Neural progenitor cell (in vitro differentiated cells): ENCODE results near the gene ANK3. TPM values are rescaled to one million over a fixed set of nuclear protein-coding genes. Genes with fewer than 3 reads are reported as not detected.

ENCODE experiments used
- DNase-seq: peaks from one replicate; pipeline ENCODE4 v3.0.0-alpha.2; 2016; ENCODE audit warnings: low spot score
- H2AFZ ChIP-seq: fragments of 200-600 bp; sonication (generic); replicated peaks from 2 replicates; pipeline ENCODE4 v1.6.1; 2016; ENCODE audit warnings: antibody characterized with exemption
- H3F3A ChIP-seq: fragments of 200-600 bp; sonication (generic); 2 replicates; pipeline ENCODE4 v1.6.1; 2016; ENCODE audit warnings: antibody characterized with exemption, low read depth
- H3K27ac ChIP-seq: fragments of 200-600 bp; sonication (generic); 2 replicates; pipeline ENCODE4 v1.5.1; 2016; ENCODE audit warnings: mild to moderate bottlenecking
- H3K27me3 ChIP-seq: fragments of 200-600 bp; sonication (generic); 2 replicates; pipeline ENCODE4 v1.6.1; 2016; ENCODE audit warnings: mild to moderate bottlenecking, moderate library complexity
- H3K36me3 ChIP-seq: fragments of 200-600 bp; sonication (generic); 2 replicates; pipeline ENCODE4 v1.5.1; 2016
- H3K4me1 ChIP-seq: fragments of 200-600 bp; sonication (generic); 2 replicates; pipeline ENCODE4 v1.6.1; 2016; ENCODE audit warnings: mixed run types
- H3K4me2 ChIP-seq: fragments of 200-600 bp; sonication (generic); 2 replicates; pipeline ENCODE4 v1.6.1; 2016
- H3K4me3 ChIP-seq: fragments of 200-600 bp; sonication (generic); 2 replicates; pipeline ENCODE4 v1.5.1; 2016
- H3K79me2 ChIP-seq: fragments of 200-600 bp; sonication (generic); 2 replicates; pipeline ENCODE4 v1.6.1; 2016; ENCODE audit warnings: low read depth
- H3K9ac ChIP-seq: fragments of 200-600 bp; sonication (generic); 2 replicates; pipeline ENCODE4 v1.6.1; 2016
- H3K9me3 ChIP-seq: fragments of 200-600 bp; sonication (generic); 2 replicates; pipeline ENCODE4 v1.5.1; 2016; ENCODE audit warnings: low read depth
- H4K20me1 ChIP-seq: fragments of 200-600 bp; sonication (generic); 2 replicates; pipeline ENCODE4 v1.6.1; 2016; ENCODE audit warnings: low read depth
- H3K27ac Mint-ChIP-seq: 3 replicates; pipeline ENCODE4 v1.8.0; 2021; ENCODE audit warnings: mixed read lengths
- H3K27me3 Mint-ChIP-seq: 2 replicates; pipeline ENCODE4 v1.8.0; 2022; ENCODE audit warnings: low read depth, mild to moderate bottlenecking, inconsistent platforms, moderate library complexity, mixed read lengths; ENCODE audit not compliant: insufficient read depth
- H3K36me3 Mint-ChIP-seq: 3 replicates; pipeline ENCODE4 v1.8.0; 2021; ENCODE audit warnings: mixed read lengths
- H3K4me1 Mint-ChIP-seq: 3 replicates; pipeline ENCODE4 v1.8.0; 2021; ENCODE audit warnings: mixed read lengths
- H3K4me3 Mint-ChIP-seq: 3 replicates; pipeline ENCODE4 v1.8.0; 2021; ENCODE audit warnings: mild to moderate bottlenecking, moderate library complexity, mixed read lengths
- H3K9me3 Mint-ChIP-seq: 3 replicates; pipeline ENCODE4 v1.8.0; 2020; ENCODE audit warnings: mixed read lengths
- CTCF ChIP-seq: fragments of 200-600 bp; sonication (generic); IDR thresholded peaks from 2 replicates; pipeline ENCODE4 v1.5.1; 2017; ENCODE audit warnings: antibody characterized with exemption, mild to moderate bottlenecking
- EZH2 ChIP-seq: fragments of 200-600 bp; sonication (generic); IDR thresholded peaks from 2 replicates; pipeline ENCODE4 v1.6.1; 2017; ENCODE audit warnings: antibody characterized with exemption, mild to moderate bottlenecking, moderate library complexity
- EZH2phosphoT487 ChIP-seq: fragments of 200-600 bp; sonication (generic); IDR thresholded peaks from 2 replicates; pipeline ENCODE4 v1.6.1; 2017; ENCODE audit warnings: antibody characterized with exemption
- total RNA-seq: library from RNA; depleted of rRNA; stranded (reverse); fragments of >200 nt; gene quantifications from 2 replicates; pipeline ENCODE4 v1.2.3, GENCODE V29; 2015; ENCODE audit warnings: low replicate concordance

ANK3 gene
- total RNA-seq, 1 donor from 2014 or later = 54.1 TPM

- TF ChIP-seq EZH2 (no peak), EZH2phosphoT487 (no peak), CTCF (no peak)
- H3K4me1 ChIP-seq = peaks cover 11% of the 10 kb centered on the region
- H3K4me2 ChIP-seq = no peak overlapping the region
- H3K4me3 ChIP-seq = no peak overlapping the region
- H2AFZ ChIP-seq = no peak overlapping the region
- no peaks in the 10 kb centered on the region for H4K20me1 ChIP-seq
- no peaks in the 10 kb centered on the region for H3F3A ChIP-seq
- no peak for DNase-seq
- H3K9me3 ChIP-seq = no peaks in the 10 kb centered on the region
- H3K27me3 ChIP-seq = no peaks in the 10 kb centered on the region
- peaks cover 15% of the 10 kb centered on the region for H3K36me3 Mint-ChIP-seq
- H3K4me3 Mint-ChIP-seq = no peak overlapping the region
- no peaks in the 10 kb centered on the region for H3K27me3 Mint-ChIP-seq
- no peaks in the 10 kb centered on the region for H3K79me2 ChIP-seq
- no peak overlapping the region for H3K9ac ChIP-seq
- no peak overlapping the region for H3K27ac ChIP-seq
- no peaks in the 10 kb centered on the region for H3K9me3 Mint-ChIP-seq
- H3K27ac Mint-ChIP-seq = no peak overlapping the region
- H3K36me3 ChIP-seq = no peaks in the 10 kb centered on the region
- H3K4me1 Mint-ChIP-seq = no peaks in the 10 kb centered on the region
Observed at GRCh38 chr10:60086862-60087261, 302.8 kb downstream of the ANK3 start.

GRCh38 chr10:60086421-60086820, 303.3 kb downstream of the ANK3 start:
- Histone ChIP-seq H3F3A (no peaks in the 10 kb centered on the region), H3K4me3 (no peak overlapping the region), H3K4me1 (peaks cover 11% of the 10 kb centered on the region), H3K27me3 (no peaks in the 10 kb centered on the region), H3K4me2 (no peak overlapping the region), H4K20me1 (no peaks in the 10 kb centered on the region), H3K9me3 (no peaks in the 10 kb centered on the region), H3K79me2 (no peaks in the 10 kb centered on the region), H2AFZ (no peak overlapping the region), H3K9ac (no peak overlapping the region), H3K27ac (no peak overlapping the region), H3K36me3 (no peaks in the 10 kb centered on the region)
- no peak for DNase-seq
- Mint-ChIP-seq H3K4me1 (no peaks in the 10 kb centered on the region), H3K36me3 (peaks cover 15% of the 10 kb centered on the region), H3K4me3 (no peak overlapping the region), H3K9me3 (no peaks in the 10 kb centered on the region), H3K27me3 (no peaks in the 10 kb centered on the region), H3K27ac (no peak overlapping the region)
- TF ChIP-seq EZH2 (no peak), EZH2phosphoT487 (no peak), CTCF (no peak)

GRCh38 chr10:60082744-60083344, 306.8 kb downstream of the ANK3 start:
- Histone ChIP-seq H3K79me2 (no peaks in the 10 kb centered on the region), H3K27me3 (no peaks in the 10 kb centered on the region), H3F3A (no peaks in the 10 kb centered on the region), H3K27ac (no peak overlapping the region), H3K9ac (no peak overlapping the region), H2AFZ (no peak overlapping the region), H3K4me1 (peaks cover 11% of the 10 kb centered on the region), H3K36me3 (no peaks in the 10 kb centered on the region), H3K4me2 (no peak overlapping the region), H3K4me3 (no peak overlapping the region), H4K20me1 (no peaks in the 10 kb centered on the region), H3K9me3 (no peaks in the 10 kb centered on the region)
- TF ChIP-seq EZH2 (no peak), CTCF (no peak), EZH2phosphoT487 (no peak)
- peaks cover 24% of the 10 kb centered on the region for H3K36me3 Mint-ChIP-seq
- H3K27me3 Mint-ChIP-seq = no peaks in the 10 kb centered on the region
- no peaks in the 10 kb centered on the region for H3K4me1 Mint-ChIP-seq
- H3K4me3 Mint-ChIP-seq = no peak overlapping the region
- H3K9me3 Mint-ChIP-seq = no peaks in the 10 kb centered on the region
- DNase-seq = no peak
- H3K27ac Mint-ChIP-seq = no peak overlapping the region
